Neural progenitor cell (in vitro differentiated cells): ENCODE results near the gene SKA2. TPM values are rescaled to one million over a fixed set of nuclear protein-coding genes. Genes with fewer than 3 reads are reported as not detected.
A peak's percentile ranks its signal among the peaks of the same experiment; 100 is the strongest.

Experiments
- DNase-seq: peaks from one replicate; pipeline ENCODE4 v3.0.0-alpha.2; 2016; ENCODE audit warnings: low spot score
- H2AFZ ChIP-seq: fragments of 200-600 bp; sonication (generic); replicated peaks from 2 replicates; pipeline ENCODE4 v1.6.1; 2016; ENCODE audit warnings: antibody characterized with exemption
- H3F3A ChIP-seq: fragments of 200-600 bp; sonication (generic); 2 replicates; pipeline ENCODE4 v1.6.1; 2016; ENCODE audit warnings: antibody characterized with exemption, low read depth
- H3K27ac ChIP-seq: fragments of 200-600 bp; sonication (generic); 2 replicates; pipeline ENCODE4 v1.5.1; 2016; ENCODE audit warnings: mild to moderate bottlenecking
- H3K27me3 ChIP-seq: fragments of 200-600 bp; sonication (generic); 2 replicates; pipeline ENCODE4 v1.6.1; 2016; ENCODE audit warnings: mild to moderate bottlenecking, moderate library complexity
- H3K36me3 ChIP-seq: fragments of 200-600 bp; sonication (generic); 2 replicates; pipeline ENCODE4 v1.5.1; 2016
- H3K4me1 ChIP-seq: fragments of 200-600 bp; sonication (generic); 2 replicates; pipeline ENCODE4 v1.6.1; 2016; ENCODE audit warnings: mixed run types
- H3K4me2 ChIP-seq: fragments of 200-600 bp; sonication (generic); 2 replicates; pipeline ENCODE4 v1.6.1; 2016
- H3K4me3 ChIP-seq: fragments of 200-600 bp; sonication (generic); 2 replicates; pipeline ENCODE4 v1.5.1; 2016
- H3K79me2 ChIP-seq: fragments of 200-600 bp; sonication (generic); 2 replicates; pipeline ENCODE4 v1.6.1; 2016; ENCODE audit warnings: low read depth
- H3K9ac ChIP-seq: fragments of 200-600 bp; sonication (generic); 2 replicates; pipeline ENCODE4 v1.6.1; 2016
- H3K9me3 ChIP-seq: fragments of 200-600 bp; sonication (generic); 2 replicates; pipeline ENCODE4 v1.5.1; 2016; ENCODE audit warnings: low read depth
- H4K20me1 ChIP-seq: fragments of 200-600 bp; sonication (generic); 2 replicates; pipeline ENCODE4 v1.6.1; 2016; ENCODE audit warnings: low read depth
- H3K27ac Mint-ChIP-seq: 3 replicates; pipeline ENCODE4 v1.8.0; 2021; ENCODE audit warnings: mixed read lengths
- H3K27me3 Mint-ChIP-seq: 2 replicates; pipeline ENCODE4 v1.8.0; 2022; ENCODE audit warnings: low read depth, mild to moderate bottlenecking, inconsistent platforms, moderate library complexity, mixed read lengths; ENCODE audit not compliant: insufficient read depth
- H3K36me3 Mint-ChIP-seq: 3 replicates; pipeline ENCODE4 v1.8.0; 2021; ENCODE audit warnings: mixed read lengths
- H3K4me1 Mint-ChIP-seq: 3 replicates; pipeline ENCODE4 v1.8.0; 2021; ENCODE audit warnings: mixed read lengths
- H3K4me3 Mint-ChIP-seq: 3 replicates; pipeline ENCODE4 v1.8.0; 2021; ENCODE audit warnings: mild to moderate bottlenecking, moderate library complexity, mixed read lengths
- H3K9me3 Mint-ChIP-seq: 3 replicates; pipeline ENCODE4 v1.8.0; 2020; ENCODE audit warnings: mixed read lengths
- EZH2 ChIP-seq: fragments of 200-600 bp; sonication (generic); IDR thresholded peaks from 2 replicates; pipeline ENCODE4 v1.6.1; 2017; ENCODE audit warnings: antibody characterized with exemption, mild to moderate bottlenecking, moderate library complexity
- EZH2phosphoT487 ChIP-seq: fragments of 200-600 bp; sonication (generic); IDR thresholded peaks from 2 replicates; pipeline ENCODE4 v1.6.1; 2017; ENCODE audit warnings: antibody characterized with exemption
- total RNA-seq: library from RNA; depleted of rRNA; stranded (reverse); fragments of >200 nt; gene quantifications from 2 replicates; pipeline ENCODE4 v1.2.3, GENCODE V29; 2015; ENCODE audit warnings: low replicate concordance
- TF ChIP-seq, protein P1 (sequence below): fragments of 200-600 bp; sonication (generic); IDR thresholded peaks from 2 replicates; pipeline ENCODE4 v1.5.1; 2017; ENCODE audit warnings: antibody characterized with exemption, mild to moderate bottlenecking

SKA2 gene
- total RNA-seq, 1 donor from 2014 or later: 352 TPM

DNA sequence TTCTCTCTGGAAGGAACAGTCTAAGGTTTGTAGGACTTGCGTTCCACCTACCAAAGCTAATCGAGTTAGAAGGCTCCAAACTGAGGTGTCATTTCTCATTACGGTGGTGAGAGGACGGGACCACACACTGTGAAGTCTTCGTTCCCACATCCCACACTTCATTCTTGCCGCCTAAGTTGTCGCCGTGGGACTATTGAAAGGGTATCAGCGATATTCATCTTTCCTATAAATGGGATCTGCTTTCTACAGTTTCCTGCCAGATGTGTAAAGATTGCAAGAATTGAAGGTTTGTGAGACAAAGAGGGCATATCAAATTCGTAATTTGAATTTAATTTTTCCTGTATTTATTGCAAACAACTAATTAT is 47.7 kb downstream of the SKA2 start:
- H3K79me2 ChIP-seq: peaks cover 51% of the 10 kb centered on the region
- DNase-seq: no peak
- H3F3A ChIP-seq: peaks cover 46% of the 10 kb centered on the region
- H4K20me1 ChIP-seq: peaks cover 21% of the 10 kb centered on the region
- Mint-ChIP-seq H3K27me3 (peaks cover 5% of the 10 kb centered on the region), H3K36me3 (peaks cover 19% of the 10 kb centered on the region), H3K4me3 (peak overlapping the region; percentile 99), H3K27ac (no peak overlapping the region), H3K9me3 (no peaks in the 10 kb centered on the region), H3K4me1 (peaks cover 19% of the 10 kb centered on the region)
- H3K27me3 ChIP-seq: no peaks in the 10 kb centered on the region
- no peaks in the 10 kb centered on the region for H3K9me3 ChIP-seq
- peaks cover 14% of the 10 kb centered on the region for H3K4me1 ChIP-seq
- TF ChIP-seq EZH2 (no peak), EZH2phosphoT487 (no peak)
- TF ChIP-seq, protein P1, sequence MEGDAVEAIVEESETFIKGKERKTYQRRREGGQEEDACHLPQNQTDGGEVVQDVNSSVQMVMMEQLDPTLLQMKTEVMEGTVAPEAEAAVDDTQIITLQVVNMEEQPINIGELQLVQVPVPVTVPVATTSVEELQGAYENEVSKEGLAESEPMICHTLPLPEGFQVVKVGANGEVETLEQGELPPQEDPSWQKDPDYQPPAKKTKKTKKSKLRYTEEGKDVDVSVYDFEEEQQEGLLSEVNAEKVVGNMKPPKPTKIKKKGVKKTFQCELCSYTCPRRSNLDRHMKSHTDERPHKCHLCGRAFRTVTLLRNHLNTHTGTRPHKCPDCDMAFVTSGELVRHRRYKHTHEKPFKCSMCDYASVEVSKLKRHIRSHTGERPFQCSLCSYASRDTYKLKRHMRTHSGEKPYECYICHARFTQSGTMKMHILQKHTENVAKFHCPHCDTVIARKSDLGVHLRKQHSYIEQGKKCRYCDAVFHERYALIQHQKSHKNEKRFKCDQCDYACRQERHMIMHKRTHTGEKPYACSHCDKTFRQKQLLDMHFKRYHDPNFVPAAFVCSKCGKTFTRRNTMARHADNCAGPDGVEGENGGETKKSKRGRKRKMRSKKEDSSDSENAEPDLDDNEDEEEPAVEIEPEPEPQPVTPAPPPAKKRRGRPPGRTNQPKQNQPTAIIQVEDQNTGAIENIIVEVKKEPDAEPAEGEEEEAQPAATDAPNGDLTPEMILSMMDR: no peak
- H3K4me2 ChIP-seq: peak overlapping the region; percentile 98
- H3K27ac ChIP-seq: peak overlapping the region; percentile 61
- peak overlapping the region; percentile 12 for H3K9ac ChIP-seq
- H2AFZ ChIP-seq: no peak overlapping the region
- H3K4me3 ChIP-seq: peak overlapping the region; percentile 77
- H3K36me3 ChIP-seq: peaks cover 19% of the 10 kb centered on the region

DNA sequence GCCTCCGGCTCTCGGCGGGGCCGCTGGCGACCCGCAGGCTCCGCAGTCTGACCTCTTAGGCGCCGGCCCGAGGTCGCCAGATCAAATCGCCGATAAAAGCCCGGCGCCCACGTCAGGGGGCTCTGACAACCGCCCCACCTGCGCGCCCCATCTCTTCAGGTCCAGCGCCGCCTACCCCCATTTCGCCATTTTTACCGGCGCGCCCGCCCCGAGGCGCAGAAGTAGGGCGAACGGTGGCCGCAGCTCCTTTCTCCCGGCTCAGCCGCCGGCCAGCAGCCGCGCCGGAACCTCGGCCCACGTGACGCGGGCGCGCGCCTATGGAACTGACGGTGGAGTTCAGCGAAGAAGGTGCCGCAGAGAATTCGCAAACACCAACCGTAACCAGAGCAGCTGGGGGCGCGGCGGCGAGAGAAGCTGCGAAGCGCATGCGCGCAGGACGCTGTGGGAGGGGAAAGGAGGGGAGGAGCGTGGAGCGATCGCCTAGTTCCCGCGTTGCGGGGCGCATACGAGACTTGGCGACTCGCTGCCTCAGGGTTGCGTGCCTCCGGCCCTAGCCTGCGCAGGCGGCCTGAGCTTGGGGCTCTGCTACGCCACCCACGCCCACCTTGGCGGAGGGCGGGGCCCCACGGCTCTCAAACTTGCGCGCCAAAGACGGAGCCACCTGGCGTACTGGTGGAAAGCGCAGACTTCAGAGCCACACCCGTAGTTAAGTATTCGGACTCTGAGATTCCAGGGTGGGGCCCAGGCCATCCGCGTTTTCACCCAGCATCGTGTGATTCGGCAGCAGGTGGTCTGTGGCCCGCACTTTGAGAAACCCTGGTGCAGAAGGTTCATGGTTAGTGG is 48.3 kb downstream of the SKA2 start, which contains the start of gene TRIM37:
TSS of gene TRIM37 (minus strand) at position 418 of the 843 bp plus-strand sequence. CDS start 419 bp downstream, outside the sequence.
- H3K9ac ChIP-seq: peak within 1 kb of the TSS; percentile 44
- H3K4me1 ChIP-seq: peaks cover 14% of the 10 kb centered on the region
- Mint-ChIP-seq H3K9me3 (no peaks in the 10 kb centered on the region), H3K36me3 (peaks cover 15% of the 10 kb centered on the region), H3K4me3 (peak within 1 kb of the TSS; percentile 99), H3K27me3 (peaks cover 5% of the 10 kb centered on the region), H3K4me1 (peaks cover 19% of the 10 kb centered on the region), H3K27ac (peak within 1 kb of the TSS; percentile 55)
- peaks cover 51% of the 10 kb centered on the region for H3K79me2 ChIP-seq
- H3K36me3 ChIP-seq: peaks cover 13% of the 10 kb centered on the region
- peaks cover 40% of the 10 kb centered on the region for H3F3A ChIP-seq
- H3K4me2 ChIP-seq: peak within 1 kb of the TSS; percentile 98
- H3K4me3 ChIP-seq: peak within 1 kb of the TSS; percentile 77
- H3K9me3 ChIP-seq: no peaks in the 10 kb centered on the region
- DNase-seq: peak; percentile 99
- no peak for TF ChIP-seq EZH2phosphoT487
- TF ChIP-seq, protein P1: peak; percentile 2
- H4K20me1 ChIP-seq: peaks cover 18% of the 10 kb centered on the region
- peak within 1 kb of the TSS; percentile 81 for H3K27ac ChIP-seq
- H2AFZ ChIP-seq: peak within 1 kb of the TSS; percentile 46
- H3K27me3 ChIP-seq: no peaks in the 10 kb centered on the region

DNA sequence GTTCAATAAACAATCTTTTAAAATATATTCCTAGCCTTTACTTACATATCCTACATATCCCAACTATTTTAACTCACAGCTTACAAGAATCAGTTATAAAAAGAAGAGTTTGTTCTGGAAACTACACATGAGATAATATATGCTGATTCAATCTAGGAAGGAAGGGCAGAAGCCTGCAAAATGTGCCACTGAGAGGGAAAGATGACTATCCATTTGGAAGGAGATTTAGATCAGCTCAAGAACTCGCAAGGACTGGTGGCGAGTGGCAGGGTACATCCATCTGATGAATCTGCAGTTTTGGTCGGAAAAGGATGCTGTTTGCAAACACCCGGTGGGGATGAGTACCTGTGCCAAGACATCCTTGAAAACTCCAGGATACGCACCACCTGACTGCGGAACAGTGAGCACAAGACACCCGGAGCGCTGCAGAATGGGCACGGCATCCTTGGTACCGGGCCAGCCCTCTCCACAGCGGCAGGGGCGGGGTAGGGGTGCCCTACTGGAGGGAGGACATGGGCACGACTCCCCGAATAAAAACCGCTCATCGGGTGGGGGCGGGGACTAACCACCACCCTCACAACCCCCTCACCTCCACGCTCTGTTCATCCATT is 49.0 kb downstream of the SKA2 start:
- H3K79me2 ChIP-seq: peaks cover 55% of the 10 kb centered on the region
- peak overlapping the region; percentile 77 for H3K4me3 ChIP-seq
- no peak for DNase-seq
- Mint-ChIP-seq H3K27ac (peak overlapping the region; percentile 55), H3K36me3 (peaks cover 13% of the 10 kb centered on the region), H3K27me3 (peaks cover 5% of the 10 kb centered on the region), H3K4me3 (peak overlapping the region; percentile 99), H3K9me3 (no peaks in the 10 kb centered on the region), H3K4me1 (peaks cover 19% of the 10 kb centered on the region)
- no peaks in the 10 kb centered on the region for H3K9me3 ChIP-seq
- H3K4me2 ChIP-seq: peak overlapping the region; percentile 98
- H3F3A ChIP-seq: peaks cover 40% of the 10 kb centered on the region
- peak overlapping the region; percentile 81 for H3K27ac ChIP-seq
- peaks cover 18% of the 10 kb centered on the region for H4K20me1 ChIP-seq
- TF ChIP-seq EZH2phosphoT487 (no peak), EZH2 (peak; percentile 31)
- H3K4me1 ChIP-seq: peaks cover 14% of the 10 kb centered on the region
- H3K9ac ChIP-seq: peak overlapping the region; percentile 44
- no peaks in the 10 kb centered on the region for H3K27me3 ChIP-seq
- peaks cover 7% of the 10 kb centered on the region for H3K36me3 ChIP-seq
- peak overlapping the region; percentile 46 for H2AFZ ChIP-seq
